K562 (cell line): Measurements from ENCODE around the gene DCTN2. TPM values are rescaled to one million over a fixed set of nuclear protein-coding genes. Genes with fewer than 3 reads are reported as not detected.

Source experiments
- CBX8 ChIP-seq: fragments of 200-600 bp; sonication (generic); IDR thresholded peaks from 2 replicates; pipeline ENCODE4 v1.6.1; 2012; ENCODE audit warnings: borderline replicate concordance, mixed run types, low read depth, mild to moderate bottlenecking, moderate library complexity, mixed read lengths, low read length, control low read depth, inconsistent platforms; ENCODE audit not compliant: poor library complexity, severe bottlenecking; ENCODE audit errors: extremely low read depth
- CREM ChIP-seq: IDR thresholded peaks from 2 replicates; pipeline ENCODE4 v1.6.1; 2014; ENCODE audit warnings: antibody characterized with exemption, low read depth
- CTBP1 ChIP-seq: fragments of 450-650 bp; IDR thresholded peaks from 2 replicates; pipeline ENCODE4 v1.6.1; 2016; ENCODE audit warnings: borderline replicate concordance
- EGR1 ChIP-seq: fragments of 450-650 bp; conservative IDR thresholded peaks from 2 replicates; pipeline ENCODE4 v1.6.1; 2017; ENCODE audit warnings: mild to moderate bottlenecking
- FUS ChIP-seq: fragments of 200-400 bp; formaldehyde crosslinking; optimal IDR thresholded peaks from 2 replicates; pipeline ENCODE3; 2017; ENCODE audit warnings: low read depth, low read length
- HCFC1 ChIP-seq: IDR thresholded peaks from 2 replicates; pipeline ENCODE4 v1.6.1; 2012; ENCODE audit warnings: low read depth, low read length, improper control_type of control experiment
- HDAC2 ChIP-seq: fragments of 450-650 bp; IDR thresholded peaks from 2 replicates; pipeline ENCODE4 v1.6.1; 2016; ENCODE audit warnings: mild to moderate bottlenecking
- IFI16 ChIP-seq: fragments of 250-450 bp; sonication (Bioruptor Pico); IDR thresholded peaks from 2 replicates; pipeline ENCODE4 v2.1.2; 2022; ENCODE audit warnings: mild to moderate bottlenecking, inconsistent platforms
- ILK ChIP-seq: fragments of 450-650 bp; IDR thresholded peaks from 2 replicates; pipeline ENCODE4 v1.6.1; 2016; ENCODE audit warnings: missing genetic modification characterization, low read depth, mild to moderate bottlenecking, missing compliant biosample characterization, moderate library complexity, borderline replicate concordance
- LCOR ChIP-seq: sonication (generic); formaldehyde crosslinking; IDR thresholded peaks from 2 replicates; pipeline ENCODE4 v1.8.0; 2022; ENCODE audit warnings: mild to moderate bottlenecking, missing genetic modification reagents
- NEUROD1 ChIP-seq: fragments of 150-350 bp; IDR thresholded peaks from 2 replicates; pipeline ENCODE4 v1.6.1; 2014; ENCODE audit warnings: borderline replicate concordance, low read length, low read depth; ENCODE audit not compliant: partially characterized antibody
- NRF1 ChIP-seq, 2 experiments: fragments of 450-650 bp; IDR thresholded peaks in 1 of 2; conservative IDR thresholded peaks in 1 of 2; 2 replicates each; pipeline ENCODE4 v1.6.1; 2014; ENCODE audit warnings: mild to moderate bottlenecking in 2 of 2
- POLR2AphosphoS5 ChIP-seq: IDR thresholded peaks from 2 replicates; pipeline ENCODE4 v1.6.1; 2011; ENCODE audit warnings: mild to moderate bottlenecking, low read depth, low read length, moderate library complexity; ENCODE audit not compliant: control insufficient read depth, insufficient read depth
- YBX1 ChIP-seq: fragments of 450-650 bp; IDR thresholded peaks from 2 replicates; pipeline ENCODE4 v1.7.1; 2016; ENCODE audit warnings: mild to moderate bottlenecking
- ZNF436 ChIP-seq: fragments of 250-450, 450-650 bp; sonication (Bioruptor Pico); formaldehyde crosslinking; IDR thresholded peaks from 2 replicates; pipeline ENCODE4 v1.7.0; 2020; ENCODE audit warnings: mild to moderate bottlenecking
- polyA plus RNA-seq, 8 experiments: library from polyadenylated mRNA; depleted of rRNA in 4 of 8; stranded (reverse) in 5 of 8; unstranded in 3 of 8; fragments of >200 nt; fragmentation: Nextera tagmentation in 2 of 8; fragmentation: Illumina TruSeq in 1 of 8; extraction: Ambion mirVana in 2 of 8; extraction: Trizol in 1 of 8; gene quantifications; 2 replicates each; pipeline versions ENCODE4 v1.2.1 to v1.2.3, GENCODE V29; 2011 to 2014; ENCODE audit warnings: inconsistent platforms in 1 of 8, missing spikeins in 1 of 8
- total RNA-seq, 7 experiments: library from RNA; depleted of rRNA in 6 of 7; stranded (reverse); fragments of >200 nt in 6 of 7; fragmentation: Illumina TruSeq in 2 of 7; extraction: Trizol in 2 of 7; gene quantifications; 2 replicates each; pipeline versions ENCODE4 v1.2.1 to v1.2.3, GENCODE V29; 2011 to 2021; ENCODE audit warnings: low replicate concordance in 1 of 7
- TF ChIP-seq, protein P1 (sequence below): sonication (generic); formaldehyde crosslinking; IDR thresholded peaks from 2 replicates; pipeline ENCODE4 v1.8.0; 2022; ENCODE audit warnings: missing genetic modification reagents, mild to moderate bottlenecking, borderline replicate concordance
- TF ChIP-seq, protein P2 (sequence below), 2 experiments: fragments of 450-650 bp; conservative IDR thresholded peaks; 2 replicates each; pipeline ENCODE4 v1.6.1; 2017; ENCODE audit warnings: mild to moderate bottlenecking in 2 of 2, moderate library complexity in 2 of 2
- TF ChIP-seq, protein P3 (sequence below): fragments of 200-800 bp; sonication (Bioruptor generic); IDR thresholded peaks from 2 replicates; pipeline ENCODE4 v1.6.1; 2017; ENCODE audit warnings: missing genetic modification characterization, missing compliant biosample characterization
- TF ChIP-seq, protein P4 (sequence below): fragments of 450-650 bp; formaldehyde crosslinking; IDR thresholded peaks from 2 replicates; pipeline ENCODE4 v1.4.0; 2020; ENCODE audit warnings: mild to moderate bottlenecking, mixed read lengths

Gene DCTN2
- total and polyA plus RNA-seq, 9 of the 15 experiments (the other 6 are each of a cell fraction or from before 2014, with no cell fraction given) = 43.6 to 270 (median 125) TPM

DNA sequence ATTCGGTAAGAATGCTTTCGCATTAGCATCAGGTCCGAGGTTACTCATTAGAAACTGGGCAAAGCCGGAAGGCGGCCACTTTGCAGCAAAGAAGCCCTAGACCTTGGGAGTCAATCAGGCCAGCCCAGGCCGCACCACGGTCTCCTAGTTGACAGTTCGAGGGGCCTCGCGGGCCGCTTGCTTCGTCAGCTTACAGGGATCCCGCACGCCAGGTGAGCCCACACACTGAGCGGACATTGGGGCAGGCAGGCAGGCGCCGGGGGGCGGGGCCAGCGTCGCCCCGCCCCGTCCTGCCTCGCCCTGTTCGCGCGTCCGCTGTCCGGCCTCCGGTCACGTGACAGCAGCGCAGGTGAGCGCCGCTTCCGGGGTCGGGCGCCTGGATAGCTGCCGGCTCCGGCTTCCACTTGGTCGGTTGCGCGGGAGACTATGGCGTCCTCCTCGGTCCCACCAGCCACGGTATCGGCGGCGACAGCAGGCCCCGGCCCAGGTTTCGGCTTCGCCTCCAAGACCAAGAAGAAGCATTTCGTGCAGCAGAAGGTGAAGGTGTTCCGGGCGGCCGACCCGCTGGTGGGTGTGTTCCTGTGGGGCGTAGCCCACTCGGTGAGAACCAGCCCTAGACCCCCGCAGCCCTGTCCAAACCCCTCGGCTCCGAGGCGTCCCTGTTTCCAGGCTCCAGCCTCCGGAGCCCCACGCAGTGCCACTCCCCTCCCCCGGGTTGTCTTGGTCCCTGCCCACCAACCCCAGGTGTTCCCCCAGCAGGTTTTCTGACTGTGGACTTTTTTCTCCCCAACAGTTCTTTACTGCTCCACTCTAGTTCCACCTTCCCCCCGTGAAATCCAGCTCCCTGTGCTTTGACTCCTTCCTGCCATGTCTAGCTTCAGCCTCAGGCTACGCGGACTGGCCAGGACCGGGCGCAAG is 44.1 kb upstream of the DCTN2 start, which contains the start of gene PIP4K2C (continued):
- TF ChIP-seq, protein P1, sequence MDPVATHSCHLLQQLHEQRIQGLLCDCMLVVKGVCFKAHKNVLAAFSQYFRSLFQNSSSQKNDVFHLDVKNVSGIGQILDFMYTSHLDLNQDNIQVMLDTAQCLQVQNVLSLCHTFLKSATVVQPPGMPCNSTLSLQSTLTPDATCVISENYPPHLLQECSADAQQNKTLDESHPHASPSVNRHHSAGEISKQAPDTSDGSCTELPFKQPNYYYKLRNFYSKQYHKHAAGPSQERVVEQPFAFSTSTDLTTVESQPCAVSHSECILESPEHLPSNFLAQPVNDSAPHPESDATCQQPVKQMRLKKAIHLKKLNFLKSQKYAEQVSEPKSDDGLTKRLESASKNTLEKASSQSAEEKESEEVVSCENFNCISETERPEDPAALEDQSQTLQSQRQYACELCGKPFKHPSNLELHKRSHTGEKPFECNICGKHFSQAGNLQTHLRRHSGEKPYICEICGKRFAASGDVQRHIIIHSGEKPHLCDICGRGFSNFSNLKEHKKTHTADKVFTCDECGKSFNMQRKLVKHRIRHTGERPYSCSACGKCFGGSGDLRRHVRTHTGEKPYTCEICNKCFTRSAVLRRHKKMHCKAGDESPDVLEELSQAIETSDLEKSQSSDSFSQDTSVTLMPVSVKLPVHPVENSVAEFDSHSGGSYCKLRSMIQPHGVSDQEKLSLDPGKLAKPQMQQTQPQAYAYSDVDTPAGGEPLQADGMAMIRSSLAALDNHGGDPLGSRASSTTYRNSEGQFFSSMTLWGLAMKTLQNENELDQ (CRISPR knock-in tag) = 0 out of 2 replicates have a peak, but pooled peaks have one; percentile 45
- TF ChIP-seq NRF1 (conservative IDR thresholded peaks at IDR 0.05 in 1 of 2, IDR thresholded peaks at IDR 0.05 in 1 of 2) (peak; percentile 75 to 79), HDAC2 (peak; percentile 82), IFI16 (CRISPR knock-in tag) (no peak), CREM (peak; percentile 74), FUS (no peak), ILK (no peak), LCOR (CRISPR knock-in tag) (peak; percentile 48; the same call in 1 of the 2 replicates), ZNF436 (no peak), POLR2AphosphoS5 (peak; percentile 65), NEUROD1 (peak; percentile 16), CTBP1 (peak; percentile 81), CBX8 (no peak), YBX1 (no peak), EGR1 (peak; percentile 46), HCFC1 (peak; percentile 34; the same call in 1 of the 2 replicates)
- TF ChIP-seq, protein P2, sequence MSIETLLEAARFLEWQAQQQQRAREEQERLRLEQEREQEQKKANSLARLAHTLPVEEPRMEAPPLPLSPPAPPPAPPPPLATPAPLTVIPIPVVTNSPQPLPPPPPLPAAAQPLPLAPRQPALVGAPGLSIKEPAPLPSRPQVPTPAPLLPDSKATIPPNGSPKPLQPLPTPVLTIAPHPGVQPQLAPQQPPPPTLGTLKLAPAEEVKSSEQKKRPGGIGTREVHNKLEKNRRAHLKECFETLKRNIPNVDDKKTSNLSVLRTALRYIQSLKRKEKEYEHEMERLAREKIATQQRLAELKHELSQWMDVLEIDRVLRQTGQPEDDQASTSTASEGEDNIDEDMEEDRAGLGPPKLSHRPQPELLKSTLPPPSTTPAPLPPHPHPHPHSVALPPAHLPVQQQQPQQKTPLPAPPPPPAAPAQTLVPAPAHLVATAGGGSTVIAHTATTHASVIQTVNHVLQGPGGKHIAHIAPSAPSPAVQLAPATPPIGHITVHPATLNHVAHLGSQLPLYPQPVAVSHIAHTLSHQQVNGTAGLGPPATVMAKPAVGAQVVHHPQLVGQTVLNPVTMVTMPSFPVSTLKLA (conservative IDR thresholded peaks at IDR 0.05) = peak; percentile 76 to 93
- TF ChIP-seq, protein P3, sequence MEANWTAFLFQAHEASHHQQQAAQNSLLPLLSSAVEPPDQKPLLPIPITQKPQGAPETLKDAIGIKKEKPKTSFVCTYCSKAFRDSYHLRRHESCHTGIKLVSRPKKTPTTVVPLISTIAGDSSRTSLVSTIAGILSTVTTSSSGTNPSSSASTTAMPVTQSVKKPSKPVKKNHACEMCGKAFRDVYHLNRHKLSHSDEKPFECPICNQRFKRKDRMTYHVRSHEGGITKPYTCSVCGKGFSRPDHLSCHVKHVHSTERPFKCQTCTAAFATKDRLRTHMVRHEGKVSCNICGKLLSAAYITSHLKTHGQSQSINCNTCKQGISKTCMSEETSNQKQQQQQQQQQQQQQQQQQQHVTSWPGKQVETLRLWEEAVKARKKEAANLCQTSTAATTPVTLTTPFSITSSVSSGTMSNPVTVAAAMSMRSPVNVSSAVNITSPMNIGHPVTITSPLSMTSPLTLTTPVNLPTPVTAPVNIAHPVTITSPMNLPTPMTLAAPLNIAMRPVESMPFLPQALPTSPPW (CRISPR knock-in tag) = peak; percentile 34
- TF ChIP-seq, protein P4, sequence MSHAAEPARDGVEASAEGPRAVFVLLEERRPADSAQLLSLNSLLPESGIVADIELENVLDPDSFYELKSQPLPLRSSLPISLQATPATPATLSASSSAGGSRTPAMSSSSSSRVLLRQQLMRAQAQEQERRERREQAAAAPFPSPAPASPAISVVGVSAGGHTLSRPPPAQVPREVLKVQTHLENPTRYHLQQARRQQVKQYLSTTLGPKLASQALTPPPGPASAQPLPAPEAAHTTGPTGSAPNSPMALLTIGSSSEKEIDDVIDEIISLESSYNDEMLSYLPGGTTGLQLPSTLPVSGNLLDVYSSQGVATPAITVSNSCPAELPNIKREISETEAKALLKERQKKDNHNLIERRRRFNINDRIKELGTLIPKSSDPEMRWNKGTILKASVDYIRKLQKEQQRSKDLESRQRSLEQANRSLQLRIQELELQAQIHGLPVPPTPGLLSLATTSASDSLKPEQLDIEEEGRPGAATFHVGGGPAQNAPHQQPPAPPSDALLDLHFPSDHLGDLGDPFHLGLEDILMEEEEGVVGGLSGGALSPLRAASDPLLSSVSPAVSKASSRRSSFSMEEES (CRISPR knock-in tag) = peak; percentile 100
